H1 (cell line): ENCODE data around the gene PAX6. TPM values are rescaled to one million over a fixed set of nuclear protein-coding genes. Genes with fewer than 3 reads are reported as not detected.

ENCODE experiments used
- MAFK ChIP-seq: IDR thresholded peaks from 2 replicates; pipeline ENCODE4 v1.6.1; 2012; ENCODE audit warnings: low read depth, mild to moderate bottlenecking, improper control_type of control experiment, low read length
- RBBP5 ChIP-seq: IDR thresholded peaks from 2 replicates; pipeline ENCODE4 v1.7.1; 2012; ENCODE audit warnings: low read depth, mild to moderate bottlenecking, inconsistent platforms, low read length, moderate library complexity, borderline replicate concordance
- SIX5 ChIP-seq: IDR thresholded peaks from 2 replicates; pipeline ENCODE4 v1.6.1; 2011; ENCODE audit warnings: mild to moderate bottlenecking, low read depth, low read length
- polyA plus RNA-seq, 7 experiments: library from polyadenylated mRNA; depleted of rRNA in 3 of 7; stranded (reverse) in 5 of 7; unstranded in 2 of 7; fragments of >200 nt in 5 of 7; fragments of 200-250 nt in 2 of 7; gene quantifications; 1 replicate in 5 of 7; 2 replicates in 1 of 7; 4 replicates in 1 of 7; pipeline versions ENCODE4 v1.2.1 to v1.2.3, GENCODE V29; 2011 to 2013; ENCODE audit warnings: missing spikeins in 2 of 7, mixed read lengths in 2 of 7
- total RNA-seq: library from RNA; stranded (reverse); fragmentation: NEBNext Ultra II Directional; extraction: Animal tissue kit (Norgen Biotek cat#: 25700); gene quantifications from 2 replicates; pipeline ENCODE4 v1.2.1, GENCODE V29; 2021
- TF ChIP-seq, protein P1 (sequence below): IDR thresholded peaks from 2 replicates; pipeline ENCODE4 v1.6.1; 2011; ENCODE audit warnings: low read depth, mild to moderate bottlenecking, low read length; ENCODE audit not compliant: insufficient read depth

The PAX6 gene
- total and polyA plus RNA-seq, 2 of the 8 experiments (the other 6 are each of a cell fraction or from before 2014, with no cell fraction given) = 0.30 to 0.65 TPM

DNA sequence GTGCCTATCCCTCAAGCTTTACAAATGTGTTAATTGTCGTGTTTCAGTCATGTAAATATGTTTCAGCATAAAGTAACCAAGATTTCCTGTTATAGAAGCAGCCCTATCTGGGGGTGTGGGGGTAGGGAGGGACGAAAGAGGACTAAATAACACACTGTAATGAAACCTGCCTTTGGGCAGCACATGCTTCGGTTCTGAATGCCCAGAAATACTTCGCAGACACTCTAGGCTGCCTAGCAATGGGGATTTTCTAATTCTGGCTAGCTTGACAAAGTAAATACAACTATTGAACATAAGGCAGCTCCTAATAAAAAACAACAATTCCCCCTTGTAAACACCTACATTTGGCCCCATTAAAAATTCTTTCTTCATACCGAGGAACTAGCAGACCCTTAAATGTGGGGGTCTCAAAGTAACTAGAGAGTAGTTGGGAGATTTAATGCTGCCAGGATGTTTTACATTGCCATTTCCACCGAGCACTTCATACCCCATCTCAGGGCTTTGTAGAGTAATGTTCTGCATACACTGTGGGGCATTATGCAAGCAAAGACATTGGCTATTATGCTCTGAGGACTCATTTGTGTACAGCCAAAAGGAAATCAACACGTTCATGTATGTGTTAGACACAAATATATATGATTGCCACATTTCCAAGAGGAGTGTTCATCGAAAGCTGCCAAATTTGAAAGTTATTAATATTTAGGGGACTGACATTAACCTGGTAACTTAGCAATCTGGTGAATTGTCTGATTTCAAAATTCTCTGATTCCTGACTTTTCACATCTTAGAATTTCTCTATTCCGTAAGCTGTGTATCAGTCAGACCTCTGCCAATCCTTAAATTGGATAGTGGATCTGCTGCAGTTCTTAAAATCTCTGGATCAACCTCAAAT is 42.1 kb downstream of the PAX6 start (continued):
- TF ChIP-seq, protein P1, sequence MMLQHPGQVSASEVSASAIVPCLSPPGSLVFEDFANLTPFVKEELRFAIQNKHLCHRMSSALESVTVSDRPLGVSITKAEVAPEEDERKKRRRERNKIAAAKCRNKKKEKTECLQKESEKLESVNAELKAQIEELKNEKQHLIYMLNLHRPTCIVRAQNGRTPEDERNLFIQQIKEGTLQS = no peak
- TF ChIP-seq MAFK (no peak), SIX5 (no peak), RBBP5 (no peak)
- TF ChIP-seq, all 59 proteins: peak for 0
